A549 (cell line): ENCODE data around the gene RHBDD3. TPM values are rescaled to one million over a fixed set of nuclear protein-coding genes. Genes with fewer than 3 reads are reported as not detected.

Experiments
- ATAC-seq, 2 experiments: fragments of 200-7000 bp in 1 of 2; fragments of >200 bp in 1 of 2; cut with Nextera tagmentation in 1 of 2; cut with Tn5 transposase in 1 of 2; 3 replicates each; pipeline versions ENCODE4 v1.8.0 to v1.9.1; 2018 to 2020; ENCODE audit warnings: mild to moderate bottlenecking in 1 of 2, moderate library complexity in 1 of 2
- CTCF ChIA-PET: fragments of 300-600 bp; sonication (Branson Sonifier 250); formaldehyde crosslinking; extraction: SDS; loops from one replicate; lab custom pipeline; 2021; ENCODE audit warnings: antibody characterized with exemption, inconsistent platforms; lab: Yijun Ruan, JAX
- POLR2A ChIA-PET: fragments of 350-600 bp; formaldehyde crosslinking; extraction: SDS; loops from one replicate; lab custom pipeline; 2021; ENCODE audit warnings: antibody characterized with exemption, inconsistent platforms; lab: Yijun Ruan, JAX
- DNase-seq, 2 experiments: peaks; one replicate each; pipeline versions ENCODE4 v3.0.0 to v3.0.0-alpha.2; 2011 to 2016; ENCODE audit warnings: low read depth in 1 of 2, low spot score in 1 of 2
- FAIRE-seq: peaks from 2 replicates; lab custom pipeline; 2011; peaks lifted over from hg19 to GRCh38; lab: Jason Lieb, UNC
- H3K27ac ChIP-seq, 2 experiments: fragments of >200 bp; sonication (Bioruptor Twin); formaldehyde crosslinking; 3 replicates each; pipeline ENCODE4 v1.5.1; 2016 to 2017
- H3K4me1 ChIP-seq: fragments of >200 bp; sonication (Bioruptor Twin); formaldehyde crosslinking; 3 replicates; pipeline ENCODE4 v1.6.1; 2016
- H3K4me2 ChIP-seq: fragments of >200 bp; sonication (Bioruptor Twin); formaldehyde crosslinking; 3 replicates; pipeline ENCODE4 v1.6.1; 2016
- H3K4me3 ChIP-seq: fragments of >200 bp; sonication (Bioruptor Twin); formaldehyde crosslinking; 3 replicates; pipeline ENCODE4 v1.5.1; 2016
- H3K9me3 ChIP-seq: fragments of >200 bp; sonication (Bioruptor Twin); formaldehyde crosslinking; 3 replicates; pipeline ENCODE4 v1.6.1; 2016
- BHLHE40 ChIP-seq: IDR thresholded peaks from 2 replicates; pipeline ENCODE4 v1.6.1; 2012; ENCODE audit warnings: low read depth, low read length, inconsistent platforms
- CHD2 ChIP-seq: fragments of 150-350 bp; IDR thresholded peaks from 2 replicates; pipeline ENCODE4 v1.6.1; 2014; ENCODE audit warnings: low read length; ENCODE audit not compliant: partially characterized antibody
- CHD4 ChIP-seq: fragments of 200-600 bp; sonication (generic); IDR thresholded peaks from 2 replicates; pipeline ENCODE4 v1.6.1; 2016; ENCODE audit warnings: antibody characterized with exemption, mild to moderate bottlenecking, borderline replicate concordance
- EHF ChIP-seq: fragments of 250-450 bp; sonication (Bioruptor Pico); IDR thresholded peaks from 2 replicates; pipeline ENCODE4 v1.5.0; 2020; ENCODE audit warnings: mild to moderate bottlenecking
- EHMT2 ChIP-seq: fragments of 200-600 bp; sonication (generic); IDR thresholded peaks from 2 replicates; pipeline ENCODE4 v1.6.1; 2016; ENCODE audit warnings: antibody characterized with exemption, low read depth, mild to moderate bottlenecking, moderate library complexity
- EP300 ChIP-seq, 2 experiments: fragments of >200 bp; sonication (Bioruptor Twin); formaldehyde crosslinking; IDR thresholded peaks; 2 replicates in 1 of 2; 3 replicates in 1 of 2; pipeline ENCODE4 v1.6.1; 2016 to 2017
- ESRRA ChIP-seq: fragments of 150-350 bp; IDR thresholded peaks from 2 replicates; pipeline ENCODE4 v1.6.1; 2014; ENCODE audit warnings: mild to moderate bottlenecking, low read length, borderline replicate concordance
- FOXS1 ChIP-seq: fragments of 250-450 bp; sonication (Bioruptor Pico); IDR thresholded peaks from 2 replicates; pipeline ENCODE4 v1.5.0; 2020; ENCODE audit warnings: mild to moderate bottlenecking, moderate library complexity
- HOXB5 ChIP-seq: fragments of 250-450 bp; sonication (Bioruptor Pico); IDR thresholded peaks from 2 replicates; pipeline ENCODE4 v1.5.0; 2020; ENCODE audit warnings: mild to moderate bottlenecking, moderate library complexity
- KDM5A ChIP-seq: fragments of 200-600 bp; sonication (generic); IDR thresholded peaks from 2 replicates; pipeline ENCODE4 v1.6.1; 2016; ENCODE audit warnings: antibody characterized with exemption, mild to moderate bottlenecking
- MYC ChIP-seq: IDR thresholded peaks from 2 replicates; pipeline ENCODE4 v1.6.1; 2012; ENCODE audit warnings: mild to moderate bottlenecking, inconsistent platforms, low read length, improper control_type of control experiment, borderline replicate concordance
- RARB ChIP-seq: fragments of 250-450 bp; sonication (Bioruptor Pico); IDR thresholded peaks from 2 replicates; pipeline ENCODE4 v1.8.0; 2021; ENCODE audit warnings: mild to moderate bottlenecking, moderate library complexity
- RCOR1 ChIP-seq: fragments of 150-350 bp; IDR thresholded peaks from 2 replicates; pipeline ENCODE4 v1.6.1; 2014; ENCODE audit warnings: antibody characterized with exemption, low read length, low read depth
- RFX5 ChIP-seq: fragments of 450-650 bp; IDR thresholded peaks from 2 replicates; pipeline ENCODE4 v1.7.1; 2014; ENCODE audit warnings: antibody characterized with exemption, mild to moderate bottlenecking, moderate library complexity
- TFCP2L1 ChIP-seq: fragments of 250-450 bp; sonication (Bioruptor Pico); IDR thresholded peaks from 2 replicates; pipeline ENCODE4 v1.5.0; 2021; ENCODE audit warnings: mild to moderate bottlenecking
- ZNF302 ChIP-seq: fragments of 250-450 bp; sonication (Bioruptor Pico); IDR thresholded peaks from 2 replicates; pipeline ENCODE4 v1.9.0; 2021; ENCODE audit warnings: inconsistent platforms, mild to moderate bottlenecking, moderate library complexity
- WGBS: methylation state at CpG from one replicate; pipeline ENCODE4 v1.1.6; 2017; ENCODE audit errors: missing lambda C conversion rate; 5-methylcytosine and 5-hydroxymethylcytosine counted together
- polyA plus RNA-seq, 4 experiments: library from polyadenylated mRNA; depleted of rRNA in 3 of 4; stranded (reverse); fragments of >200 nt; fragmentation: RNase III in 1 of 4; extraction: RNeasy Plus Mini Kit Qiagen cat#74134 plus additional on column Dnase treatment in 1 of 4; gene quantifications; 2 replicates in 3 of 4; 3 replicates in 1 of 4; pipeline ENCODE4 v1.2.3, GENCODE V29; 2011 to 2017
- TF ChIP-seq, protein P1 (sequence below): fragments of >200 bp; sonication (Bioruptor Twin); formaldehyde crosslinking; IDR thresholded peaks from 3 replicates; pipeline ENCODE4 v1.6.1; 2016
- TF ChIP-seq, protein P2 (sequence below): fragments of 200-600 bp; sonication (generic); IDR thresholded peaks from 2 replicates; pipeline ENCODE4 v1.6.1; 2016; ENCODE audit warnings: antibody characterized with exemption, mild to moderate bottlenecking, moderate library complexity
- TF ChIP-seq, protein P3 (sequence below): fragments of 150-350 bp; IDR thresholded peaks from 2 replicates; pipeline ENCODE4 v1.6.1; 2014; ENCODE audit warnings: low read depth, mild to moderate bottlenecking, low read length

Gene RHBDD3
- polyA plus RNA-seq, 2 of the 4 experiments (the other 2 are of a cell fraction) = 10.2 to 20.8 TPM

DNA sequence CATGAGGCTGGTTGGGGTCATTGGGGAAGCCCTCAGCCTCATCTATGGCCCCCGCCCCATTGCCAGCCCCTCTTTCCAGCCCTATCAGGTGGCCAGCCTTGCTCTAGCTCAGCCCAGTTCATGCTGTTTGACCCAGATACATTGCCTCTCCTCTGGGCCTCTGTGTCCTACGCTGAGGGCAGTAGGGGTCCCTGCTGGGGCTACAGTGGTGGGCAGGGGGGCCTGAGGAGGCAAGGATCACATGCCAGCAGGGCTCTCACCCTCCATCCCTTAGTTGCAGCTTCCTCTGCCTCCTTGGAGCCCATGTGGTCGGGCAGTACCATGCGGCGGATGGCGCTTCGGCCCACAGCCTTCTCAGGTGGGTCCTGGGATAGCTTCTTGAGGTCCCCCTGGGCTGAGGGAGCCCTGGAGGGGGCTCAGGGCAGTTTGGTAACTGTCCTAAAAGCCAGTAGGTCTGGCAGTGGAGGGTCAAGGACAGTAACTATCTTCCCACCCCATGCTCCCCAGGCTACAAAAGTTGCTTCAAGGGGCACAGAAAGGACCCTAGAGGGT, 42.8 kb downstream of the RHBDD3 start:
- TF ChIP-seq RFX5 = no peak
- no peak for TF ChIP-seq KDM5A
- TF ChIP-seq, protein P1, sequence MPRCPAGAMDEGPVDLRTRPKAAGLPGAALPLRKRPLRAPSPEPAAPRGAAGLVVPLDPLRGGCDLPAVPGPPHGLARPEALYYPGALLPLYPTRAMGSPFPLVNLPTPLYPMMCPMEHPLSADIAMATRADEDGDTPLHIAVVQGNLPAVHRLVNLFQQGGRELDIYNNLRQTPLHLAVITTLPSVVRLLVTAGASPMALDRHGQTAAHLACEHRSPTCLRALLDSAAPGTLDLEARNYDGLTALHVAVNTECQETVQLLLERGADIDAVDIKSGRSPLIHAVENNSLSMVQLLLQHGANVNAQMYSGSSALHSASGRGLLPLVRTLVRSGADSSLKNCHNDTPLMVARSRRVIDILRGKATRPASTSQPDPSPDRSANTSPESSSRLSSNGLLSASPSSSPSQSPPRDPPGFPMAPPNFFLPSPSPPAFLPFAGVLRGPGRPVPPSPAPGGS = no peak
- H3K4me1 ChIP-seq = peaks cover 8% of the 10 kb centered on the region
- FAIRE-seq (no peak), DNase-seq (no peak), ATAC-seq (no peak)
- no peak overlapping the region for H3K27ac ChIP-seq
- WGBS = 86% methylated on average over 1 of the region's 7 CpGs
- CTCF ChIA-PET = interaction anchor here (1.0 to 1.5 kb wide), 4 partner anchors 20 to 22 kb away, joined by 3 to 4 read pairs (median 4); no protein-coding TSS in a partner anchor
- H3K4me3 ChIP-seq = no peak overlapping the region
- POLR2A ChIA-PET = no interaction called here
- no peak overlapping the region for H3K4me2 ChIP-seq
- H3K9me3 ChIP-seq = no peaks in the 10 kb centered on the region

DNA sequence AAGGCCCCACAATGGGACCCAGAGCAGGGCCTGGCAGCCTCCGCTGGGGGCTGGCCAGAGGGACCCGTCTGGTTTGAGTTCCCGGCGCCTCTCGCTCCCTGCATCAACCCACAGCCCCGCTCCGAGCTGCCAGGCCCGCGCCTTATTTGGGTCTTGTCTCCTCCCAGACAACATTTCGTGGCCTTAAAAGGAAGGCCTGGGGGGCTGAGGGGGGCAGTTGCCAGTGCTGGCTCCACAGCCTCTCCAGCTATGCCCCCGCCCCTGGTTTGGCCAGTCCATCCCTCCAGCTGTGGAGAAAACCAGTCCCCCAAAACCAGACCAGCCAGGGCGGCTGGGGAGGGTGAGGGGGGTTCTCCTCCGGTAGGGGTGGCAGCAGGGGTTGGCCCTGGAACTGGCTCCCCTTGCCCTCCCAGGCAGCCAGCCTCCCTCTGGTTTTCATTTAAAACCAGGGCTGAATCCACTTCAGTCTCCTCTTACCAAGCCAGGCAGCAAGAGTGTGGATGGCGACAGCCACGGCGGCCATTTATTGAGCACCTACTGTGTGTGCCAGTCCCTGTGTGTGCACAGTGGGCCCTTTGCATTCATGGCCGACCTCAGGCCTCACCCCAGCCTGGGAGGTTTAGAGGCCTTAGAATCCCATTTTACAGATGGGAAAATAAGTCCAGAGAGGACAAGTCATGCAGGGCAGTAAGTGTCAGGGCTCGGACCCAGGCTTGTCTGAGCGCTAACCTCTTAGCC, 43.5 kb downstream of the RHBDD3 start:
- WGBS = 73% methylated on average over 16 of the region's 19 CpGs
- no peak for ATAC-seq
- CTCF ChIA-PET = interaction anchor here (1.3 to 1.5 kb wide), 2 partner anchors 21 to 23 kb away, joined by 4 read pairs; no protein-coding TSS in a partner anchor

More for the DNA sequence above, 43.5 kb downstream of the RHBDD3 start:
- H3K9me3 ChIP-seq = no peaks in the 10 kb centered on the region
- POLR2A ChIA-PET = no interaction called here
- peaks cover 9% of the 10 kb centered on the region for H3K4me1 ChIP-seq
- TF ChIP-seq KDM5A = no peak
- TF ChIP-seq, protein P2, sequence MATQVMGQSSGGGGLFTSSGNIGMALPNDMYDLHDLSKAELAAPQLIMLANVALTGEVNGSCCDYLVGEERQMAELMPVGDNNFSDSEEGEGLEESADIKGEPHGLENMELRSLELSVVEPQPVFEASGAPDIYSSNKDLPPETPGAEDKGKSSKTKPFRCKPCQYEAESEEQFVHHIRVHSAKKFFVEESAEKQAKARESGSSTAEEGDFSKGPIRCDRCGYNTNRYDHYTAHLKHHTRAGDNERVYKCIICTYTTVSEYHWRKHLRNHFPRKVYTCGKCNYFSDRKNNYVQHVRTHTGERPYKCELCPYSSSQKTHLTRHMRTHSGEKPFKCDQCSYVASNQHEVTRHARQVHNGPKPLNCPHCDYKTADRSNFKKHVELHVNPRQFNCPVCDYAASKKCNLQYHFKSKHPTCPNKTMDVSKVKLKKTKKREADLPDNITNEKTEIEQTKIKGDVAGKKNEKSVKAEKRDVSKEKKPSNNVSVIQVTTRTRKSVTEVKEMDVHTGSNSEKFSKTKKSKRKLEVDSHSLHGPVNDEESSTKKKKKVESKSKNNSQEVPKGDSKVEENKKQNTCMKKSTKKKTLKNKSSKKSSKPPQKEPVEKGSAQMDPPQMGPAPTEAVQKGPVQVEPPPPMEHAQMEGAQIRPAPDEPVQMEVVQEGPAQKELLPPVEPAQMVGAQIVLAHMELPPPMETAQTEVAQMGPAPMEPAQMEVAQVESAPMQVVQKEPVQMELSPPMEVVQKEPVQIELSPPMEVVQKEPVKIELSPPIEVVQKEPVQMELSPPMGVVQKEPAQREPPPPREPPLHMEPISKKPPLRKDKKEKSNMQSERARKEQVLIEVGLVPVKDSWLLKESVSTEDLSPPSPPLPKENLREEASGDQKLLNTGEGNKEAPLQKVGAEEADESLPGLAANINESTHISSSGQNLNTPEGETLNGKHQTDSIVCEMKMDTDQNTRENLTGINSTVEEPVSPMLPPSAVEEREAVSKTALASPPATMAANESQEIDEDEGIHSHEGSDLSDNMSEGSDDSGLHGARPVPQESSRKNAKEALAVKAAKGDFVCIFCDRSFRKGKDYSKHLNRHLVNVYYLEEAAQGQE = no peak
- TF ChIP-seq CHD4 = no peak
- TF ChIP-seq MYC = no peak
- no peak for TF ChIP-seq HOXB5
- TF ChIP-seq, protein P3, sequence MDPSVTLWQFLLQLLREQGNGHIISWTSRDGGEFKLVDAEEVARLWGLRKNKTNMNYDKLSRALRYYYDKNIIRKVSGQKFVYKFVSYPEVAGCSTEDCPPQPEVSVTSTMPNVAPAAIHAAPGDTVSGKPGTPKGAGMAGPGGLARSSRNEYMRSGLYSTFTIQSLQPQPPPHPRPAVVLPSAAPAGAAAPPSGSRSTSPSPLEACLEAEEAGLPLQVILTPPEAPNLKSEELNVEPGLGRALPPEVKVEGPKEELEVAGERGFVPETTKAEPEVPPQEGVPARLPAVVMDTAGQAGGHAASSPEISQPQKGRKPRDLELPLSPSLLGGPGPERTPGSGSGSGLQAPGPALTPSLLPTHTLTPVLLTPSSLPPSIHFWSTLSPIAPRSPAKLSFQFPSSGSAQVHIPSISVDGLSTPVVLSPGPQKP = no peak
- no peak for TF ChIP-seq ESRRA
- TF ChIP-seq RARB = no peak
- TF ChIP-seq EP300 (IDR thresholded peaks at IDR 0.05) = no peak
- no peak for TF ChIP-seq EHF (CRISPR knock-in tag)
- no peak for TF ChIP-seq CHD2
- no peak for TF ChIP-seq FOXS1 (CRISPR knock-in tag)
- no peak for TF ChIP-seq BHLHE40
- no peak for TF ChIP-seq RCOR1
- no peak for TF ChIP-seq EHMT2
- TF ChIP-seq TFCP2L1 = no peak
- TF ChIP-seq ZNF302 (CRISPR knock-in tag) = no peak
- TF ChIP-seq, all 56 proteins: peak for 0
- Histone ChIP-seq H3K27ac (no peak overlapping the region), H3K4me2 (no peak overlapping the region), H3K4me3 (no peak overlapping the region)
- DNase-seq (no peak), FAIRE-seq (no peak)
